HEK293 (cell line): ENCODE data around the gene HTR2A.

ENCODE experiments used
- CTCF ChIA-PET: fragments of 350-600 bp; formaldehyde crosslinking; extraction: SDS; loops from one replicate; lab custom pipeline; 2021; ENCODE audit warnings: antibody characterized with exemption; lab: Yijun Ruan, JAX
- POLR2A ChIA-PET: fragments of 300-600 bp; formaldehyde crosslinking; extraction: SDS; loops from one replicate; lab custom pipeline; 2020; ENCODE audit warnings: antibody characterized with exemption, inconsistent platforms; lab: Yijun Ruan, JAX
- H3K27ac ChIP-seq: fragments of 200-500 bp; sonication (Bioruptor generic); 2 replicates; pipeline ENCODE4 v1.5.1; 2014; ENCODE audit warnings: low read depth, low read length, control low read depth, inconsistent platforms; ENCODE audit errors: extremely low read depth
- H3K36me3 ChIP-seq, 2 experiments: fragments of 200-500 bp in 1 of 2; sonication (Bioruptor generic) in 1 of 2; 1 replicate in 1 of 2; 2 replicates in 1 of 2; pipeline ENCODE4 v1.5.1; 2014 to 2017; ENCODE audit warnings: inconsistent platforms in 2 of 2, low read length in 2 of 2; ENCODE audit not compliant: control insufficient read depth in 2 of 2, insufficient read depth in 1 of 2
- H3K4me1 ChIP-seq: fragments of 200-500 bp; sonication (Bioruptor generic); 2 replicates; pipeline ENCODE4 v1.5.1; 2014; ENCODE audit warnings: mild to moderate bottlenecking, low read length, inconsistent platforms; ENCODE audit not compliant: control insufficient read depth, insufficient read depth
- H3K4me3 ChIP-seq: 2 replicates; pipeline ENCODE4 v1.5.1; 2011; ENCODE audit warnings: low read depth, mild to moderate bottlenecking, control low read depth, low read length, moderate library complexity
- H3K9me3 ChIP-seq: fragments of 200-500 bp; sonication (Bioruptor generic); 2 replicates; pipeline ENCODE4 v1.5.1; 2014; ENCODE audit warnings: low read depth, low read length, inconsistent platforms; ENCODE audit not compliant: control insufficient read depth, insufficient read depth
- PRDM1 ChIP-seq: fragments of 450-650 bp; formaldehyde crosslinking; IDR thresholded peaks from 2 replicates; pipeline ENCODE4; 2016; ENCODE audit warnings: missing biosample characterization, missing genetic modification characterization
- SP3 ChIP-seq: fragments of 450-650 bp; formaldehyde crosslinking; IDR thresholded peaks from 2 replicates; pipeline ENCODE4 v1.5.1; 2016; ENCODE audit warnings: missing biosample characterization, missing genetic modification characterization
- TCF7L2 ChIP-seq: IDR thresholded peaks from 2 replicates; pipeline ENCODE4 v1.6.1; 2011; ENCODE audit warnings: low read depth, mild to moderate bottlenecking, inconsistent platforms, low read length, moderate library complexity, borderline replicate concordance
- YY2 ChIP-seq: fragments of 450-650 bp; formaldehyde crosslinking; IDR thresholded peaks from 2 replicates; pipeline ENCODE4 v1.5.1; 2016; ENCODE audit warnings: missing biosample characterization, missing genetic modification characterization
- ZEB2 ChIP-seq: fragments of 450-650 bp; formaldehyde crosslinking; IDR thresholded peaks from 2 replicates; pipeline ENCODE4 v1.5.1; 2016; ENCODE audit warnings: missing biosample characterization, missing genetic modification characterization
- ZFP37 ChIP-seq: fragments of 450-650 bp; formaldehyde crosslinking; IDR thresholded peaks from 2 replicates; pipeline ENCODE4 v1.5.1; 2016; ENCODE audit warnings: missing biosample characterization, missing genetic modification characterization
- ZNF10 ChIP-seq: fragments of 450-650 bp; formaldehyde crosslinking; IDR thresholded peaks from 2 replicates; pipeline ENCODE4 v1.5.1; 2017; ENCODE audit warnings: missing biosample characterization, missing genetic modification characterization
- ZNF138 ChIP-seq: fragments of 450-650 bp; formaldehyde crosslinking; IDR thresholded peaks from 2 replicates; pipeline ENCODE4 v1.5.1; 2016; ENCODE audit warnings: missing biosample characterization, missing genetic modification characterization, borderline replicate concordance
- ZNF148 ChIP-seq: fragments of 450-650 bp; formaldehyde crosslinking; IDR thresholded peaks from 2 replicates; pipeline ENCODE4 v1.5.0; 2017; ENCODE audit warnings: missing biosample characterization, missing genetic modification characterization, borderline replicate concordance
- ZNF169 ChIP-seq: fragments of 450-650 bp; formaldehyde crosslinking; IDR thresholded peaks from 2 replicates; pipeline ENCODE4 v1.5.1; 2016; ENCODE audit warnings: missing biosample characterization, missing genetic modification characterization
- ZNF2 ChIP-seq: fragments of 450-650 bp; formaldehyde crosslinking; IDR thresholded peaks from 2 replicates; pipeline ENCODE4 v1.5.1; 2016; ENCODE audit warnings: missing biosample characterization, missing genetic modification characterization
- ZNF248 ChIP-seq: fragments of 450-650 bp; formaldehyde crosslinking; IDR thresholded peaks from 2 replicates; pipeline ENCODE4 v1.5.1; 2017; ENCODE audit warnings: missing biosample characterization, missing genetic modification characterization
- ZNF311 ChIP-seq: fragments of 450-650 bp; formaldehyde crosslinking; IDR thresholded peaks from 2 replicates; pipeline ENCODE4 v1.5.1; 2017; ENCODE audit warnings: missing biosample characterization, missing genetic modification characterization, borderline replicate concordance
- ZNF354C ChIP-seq: fragments of 450-650 bp; formaldehyde crosslinking; IDR thresholded peaks from 2 replicates; pipeline ENCODE4 v1.5.1; 2016; ENCODE audit warnings: missing biosample characterization, missing genetic modification characterization, low read depth, borderline replicate concordance
- ZNF416 ChIP-seq: fragments of 450-650 bp; formaldehyde crosslinking; IDR thresholded peaks from 2 replicates; pipeline ENCODE4 v1.5.1; 2016; ENCODE audit warnings: missing biosample characterization, missing genetic modification characterization
- ZNF585B ChIP-seq: fragments of 450-650 bp; formaldehyde crosslinking; IDR thresholded peaks from 2 replicates; pipeline ENCODE4 v1.5.1; 2016; ENCODE audit warnings: missing biosample characterization, missing genetic modification characterization
- ZNF621 ChIP-seq: fragments of 450-650 bp; formaldehyde crosslinking; IDR thresholded peaks from 2 replicates; pipeline ENCODE4 v1.5.1; 2017; ENCODE audit warnings: missing biosample characterization, missing genetic modification characterization
- ZNF626 ChIP-seq: fragments of 450-650 bp; sonication (Bioruptor Pico); formaldehyde crosslinking; IDR thresholded peaks from 2 replicates; pipeline ENCODE4 v1.5.1; 2018; ENCODE audit warnings: missing biosample characterization, missing genetic modification characterization, inconsistent platforms
- ZNF707 ChIP-seq: fragments of 450-650 bp; formaldehyde crosslinking; IDR thresholded peaks from 2 replicates; pipeline ENCODE4 v1.5.1; 2016; ENCODE audit warnings: missing biosample characterization, missing genetic modification characterization
- ZNF76 ChIP-seq: fragments of 450-650 bp; formaldehyde crosslinking; IDR thresholded peaks from 2 replicates; pipeline ENCODE4; 2016; ENCODE audit warnings: low read depth, missing biosample characterization, missing genetic modification characterization, borderline replicate concordance
- ZNF785 ChIP-seq: fragments of 450-650 bp; formaldehyde crosslinking; IDR thresholded peaks from 2 replicates; pipeline ENCODE4 v1.5.1; 2016; ENCODE audit warnings: missing biosample characterization, missing genetic modification characterization
- TF ChIP-seq, protein P1 (sequence below): fragments of 450-650 bp; formaldehyde crosslinking; IDR thresholded peaks from 2 replicates; pipeline ENCODE4 v1.5.1; 2016; ENCODE audit warnings: missing biosample characterization, missing genetic modification characterization
- TF ChIP-seq, protein P2 (sequence below): IDR thresholded peaks from 2 replicates; pipeline ENCODE4 v1.6.1; 2011; ENCODE audit warnings: mild to moderate bottlenecking, low read depth, low read length, borderline replicate concordance
- TF ChIP-seq, protein P3 (sequence below): fragments of 450-650 bp; formaldehyde crosslinking; IDR thresholded peaks from 2 replicates; pipeline ENCODE4 v1.5.1; 2016; ENCODE audit warnings: missing biosample characterization, missing genetic modification characterization, borderline replicate concordance

Gene HTR2A

GRCh38 chr13:46803586-46803985 lies 93.3 kb downstream of the HTR2A start (continued):
- no peak for TF ChIP-seq ZNF10 (tag by site-specific recombination)
- no peak for TF ChIP-seq ZNF248 (tag by site-specific recombination)
- TF ChIP-seq ZNF626 (tag by site-specific recombination): no peak
- no peak for TF ChIP-seq ZNF2 (tag by site-specific recombination)
- TF ChIP-seq ZEB2 (tag by site-specific recombination): no peak
- no peak for TF ChIP-seq ZNF707 (tag by site-specific recombination)
- TF ChIP-seq ZNF76: no peak
- no peak for TF ChIP-seq TCF7L2
- TF ChIP-seq, protein P1, sequence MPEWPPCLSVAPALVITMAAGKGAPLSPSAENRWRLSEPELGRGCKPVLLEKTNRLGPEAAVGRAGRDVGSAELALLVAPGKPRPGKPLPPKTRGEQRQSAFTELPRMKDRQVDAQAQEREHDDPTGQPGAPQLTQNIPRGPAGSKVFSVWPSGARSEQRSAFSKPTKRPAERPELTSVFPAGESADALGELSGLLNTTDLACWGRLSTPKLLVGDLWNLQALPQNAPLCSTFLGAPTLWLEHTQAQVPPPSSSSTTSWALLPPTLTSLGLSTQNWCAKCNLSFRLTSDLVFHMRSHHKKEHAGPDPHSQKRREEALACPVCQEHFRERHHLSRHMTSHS (tag by site-specific recombination): no peak
- no peak for TF ChIP-seq ZFP37
- no peak for TF ChIP-seq YY2
- no peak for TF ChIP-seq ZNF311
- no peak for TF ChIP-seq PRDM1 (tag by site-specific recombination)
- TF ChIP-seq ZNF138 (tag by site-specific recombination): no peak

DNA sequence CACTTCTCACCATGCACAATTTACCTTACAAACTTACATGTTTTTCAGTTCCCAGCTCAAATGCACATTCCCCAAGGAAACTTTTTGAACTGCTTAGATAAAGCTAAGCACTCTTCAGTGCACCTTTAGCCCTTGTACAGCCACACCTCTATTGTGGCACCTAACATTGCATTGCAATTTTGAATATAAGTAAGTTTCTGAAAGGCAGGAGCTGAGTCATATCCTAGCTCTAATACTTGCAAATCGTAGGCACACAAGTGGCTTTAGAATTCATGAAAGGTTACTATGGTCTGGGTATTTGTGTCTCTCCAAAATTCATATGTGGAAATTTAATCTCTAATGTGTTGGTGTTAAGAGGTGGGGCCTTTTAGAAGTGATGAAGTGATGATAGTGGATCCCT lies 95.0 kb downstream of the HTR2A start:
- Histone ChIP-seq H3K36me3 (no peaks in the 10 kb centered on the region), H3K27ac (no peak overlapping the region), H3K4me3 (no peak overlapping the region), H3K4me1 (no peaks in the 10 kb centered on the region), H3K9me3 (no peaks in the 10 kb centered on the region)
- TF ChIP-seq ZEB2 (tag by site-specific recombination) (no peak), SP3 (tag by site-specific recombination) (no peak), PRDM1 (tag by site-specific recombination) (no peak), ZNF354C (tag by site-specific recombination) (no peak), ZNF416 (tag by site-specific recombination) (no peak), ZNF785 (tag by site-specific recombination) (no peak), ZNF621 (tag by site-specific recombination) (no peak), ZNF585B (no peak), ZNF148 (tag by site-specific recombination) (no peak), ZNF169 (tag by site-specific recombination) (no peak)
- TF ChIP-seq, protein P2, sequence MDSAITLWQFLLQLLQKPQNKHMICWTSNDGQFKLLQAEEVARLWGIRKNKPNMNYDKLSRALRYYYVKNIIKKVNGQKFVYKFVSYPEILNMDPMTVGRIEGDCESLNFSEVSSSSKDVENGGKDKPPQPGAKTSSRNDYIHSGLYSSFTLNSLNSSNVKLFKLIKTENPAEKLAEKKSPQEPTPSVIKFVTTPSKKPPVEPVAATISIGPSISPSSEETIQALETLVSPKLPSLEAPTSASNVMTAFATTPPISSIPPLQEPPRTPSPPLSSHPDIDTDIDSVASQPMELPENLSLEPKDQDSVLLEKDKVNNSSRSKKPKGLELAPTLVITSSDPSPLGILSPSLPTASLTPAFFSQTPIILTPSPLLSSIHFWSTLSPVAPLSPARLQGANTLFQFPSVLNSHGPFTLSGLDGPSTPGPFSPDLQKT: no peak
- TF ChIP-seq, protein P3, sequence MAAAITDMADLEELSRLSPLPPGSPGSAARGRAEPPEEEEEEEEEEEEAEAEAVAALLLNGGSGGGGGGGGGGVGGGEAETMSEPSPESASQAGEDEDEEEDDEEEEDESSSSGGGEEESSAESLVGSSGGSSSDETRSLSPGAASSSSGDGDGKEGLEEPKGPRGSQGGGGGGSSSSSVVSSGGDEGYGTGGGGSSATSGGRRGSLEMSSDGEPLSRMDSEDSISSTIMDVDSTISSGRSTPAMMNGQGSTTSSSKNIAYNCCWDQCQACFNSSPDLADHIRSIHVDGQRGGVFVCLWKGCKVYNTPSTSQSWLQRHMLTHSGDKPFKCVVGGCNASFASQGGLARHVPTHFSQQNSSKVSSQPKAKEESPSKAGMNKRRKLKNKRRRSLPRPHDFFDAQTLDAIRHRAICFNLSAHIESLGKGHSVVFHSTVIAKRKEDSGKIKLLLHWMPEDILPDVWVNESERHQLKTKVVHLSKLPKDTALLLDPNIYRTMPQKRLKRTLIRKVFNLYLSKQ (tag by site-specific recombination): no peak
- ChIA-PET POLR2A (no interaction called here), CTCF (interaction anchor here (1.0 kb wide), 1 partner anchor 9 kb away, joined by 3 read pairs; no protein-coding TSS in a partner anchor)
